Fibroblast of lung (primary cell): Measurements from ENCODE around the gene ASTN2.

ENCODE experiments used
- CTCF ChIP-seq, 2 donors: IDR thresholded peaks in 1 of 2; conservative IDR thresholded peaks in 1 of 2; 1 replicate in 1 of 2; 2 replicates in 1 of 2; pipeline ENCODE4 v1.5.1; 2011 to 2012; ENCODE audit warnings: low read length in 2 of 2, control low read depth in 1 of 2, inconsistent platforms in 1 of 2, low read depth in 1 of 2, mild to moderate bottlenecking in 1 of 2
- EZH2 ChIP-seq: IDR thresholded peaks from 2 replicates; pipeline ENCODE4 v1.5.1; 2012; ENCODE audit warnings: low read length, control low read depth, mild to moderate bottlenecking; ENCODE audit errors: missing control alignments

GRCh38 chr9:116417464-116417863 lies 997.4 kb downstream of the ASTN2 start:
- TF ChIP-seq EZH2: no peak
- no peak for TF ChIP-seq CTCF (conservative IDR thresholded peaks at IDR 0.05 in 1 of 2, IDR thresholded peaks at IDR 0.05 in 1 of 2; ENCODE audit: low read depth in 1 of 2, low read length in 2 of 2)
